ENCODE measurements around the gene POU4F1.

DNA sequence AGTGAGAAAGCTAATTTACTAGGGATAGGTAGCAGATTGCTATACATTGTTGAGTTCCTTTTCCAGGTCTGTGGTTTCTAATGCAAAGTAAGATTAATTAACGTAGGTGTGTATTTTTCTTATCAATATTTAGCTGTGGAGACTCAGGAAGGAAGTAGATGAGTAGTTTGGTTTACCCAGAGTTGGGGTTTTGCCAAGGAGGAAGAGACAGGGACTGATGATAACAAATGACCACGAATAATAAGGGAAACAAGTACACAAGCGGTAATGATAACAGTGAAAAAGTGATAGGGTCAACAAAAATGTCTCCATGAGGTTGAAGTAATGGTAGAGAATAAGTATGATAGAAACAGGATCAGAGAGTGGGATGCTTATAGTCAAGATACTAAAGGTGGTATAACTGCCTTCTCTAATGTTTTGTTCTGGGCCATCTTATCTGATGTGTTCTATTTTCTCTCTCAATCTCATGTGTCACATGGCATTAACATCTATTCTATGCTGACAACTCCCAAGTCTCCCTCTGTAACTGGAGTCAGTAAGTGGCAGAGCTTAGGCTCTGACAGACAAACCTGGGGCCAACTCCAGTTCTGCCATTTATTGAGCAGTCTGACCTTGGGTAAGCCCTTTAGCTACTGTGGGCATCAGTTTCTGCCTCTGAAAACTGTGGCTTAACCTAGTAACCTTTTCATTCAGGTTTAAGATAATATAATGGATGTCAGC is 46.8 kb upstream of the POU4F1 start:
- TF ChIP-seq SIN3A (IDR thresholded peaks at IDR 0.05; ENCODE audit: borderline replicate concordance, insufficient read depth, low read length) (no peak), POLR2AphosphoS5 (IDR thresholded peaks at IDR 0.05; ENCODE audit: low read depth, low read length) (no peak)
- TF ChIP-seq, protein P1, sequence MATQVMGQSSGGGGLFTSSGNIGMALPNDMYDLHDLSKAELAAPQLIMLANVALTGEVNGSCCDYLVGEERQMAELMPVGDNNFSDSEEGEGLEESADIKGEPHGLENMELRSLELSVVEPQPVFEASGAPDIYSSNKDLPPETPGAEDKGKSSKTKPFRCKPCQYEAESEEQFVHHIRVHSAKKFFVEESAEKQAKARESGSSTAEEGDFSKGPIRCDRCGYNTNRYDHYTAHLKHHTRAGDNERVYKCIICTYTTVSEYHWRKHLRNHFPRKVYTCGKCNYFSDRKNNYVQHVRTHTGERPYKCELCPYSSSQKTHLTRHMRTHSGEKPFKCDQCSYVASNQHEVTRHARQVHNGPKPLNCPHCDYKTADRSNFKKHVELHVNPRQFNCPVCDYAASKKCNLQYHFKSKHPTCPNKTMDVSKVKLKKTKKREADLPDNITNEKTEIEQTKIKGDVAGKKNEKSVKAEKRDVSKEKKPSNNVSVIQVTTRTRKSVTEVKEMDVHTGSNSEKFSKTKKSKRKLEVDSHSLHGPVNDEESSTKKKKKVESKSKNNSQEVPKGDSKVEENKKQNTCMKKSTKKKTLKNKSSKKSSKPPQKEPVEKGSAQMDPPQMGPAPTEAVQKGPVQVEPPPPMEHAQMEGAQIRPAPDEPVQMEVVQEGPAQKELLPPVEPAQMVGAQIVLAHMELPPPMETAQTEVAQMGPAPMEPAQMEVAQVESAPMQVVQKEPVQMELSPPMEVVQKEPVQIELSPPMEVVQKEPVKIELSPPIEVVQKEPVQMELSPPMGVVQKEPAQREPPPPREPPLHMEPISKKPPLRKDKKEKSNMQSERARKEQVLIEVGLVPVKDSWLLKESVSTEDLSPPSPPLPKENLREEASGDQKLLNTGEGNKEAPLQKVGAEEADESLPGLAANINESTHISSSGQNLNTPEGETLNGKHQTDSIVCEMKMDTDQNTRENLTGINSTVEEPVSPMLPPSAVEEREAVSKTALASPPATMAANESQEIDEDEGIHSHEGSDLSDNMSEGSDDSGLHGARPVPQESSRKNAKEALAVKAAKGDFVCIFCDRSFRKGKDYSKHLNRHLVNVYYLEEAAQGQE (IDR thresholded peaks at IDR 0.05; ENCODE audit: insufficient read depth in 1 of 2, low read depth in 2 of 2, low read length in 2 of 2): no peak
